Measurements from ENCODE around the gene PLA2R1.
"Not testable (repeated sequence)": the region's sequence is repeated elsewhere in the genome, so short reads cannot be mapped to it uniquely, and the experiment has no call there.

Gene PLA2R1

GRCh38 chr2:159982270-159982669 is 80.1 kb downstream of the PLA2R1 start:
- DNase-seq (ENCODE audit: low spot score), result peak; percentile 82

GRCh38 chr2:159976527-159977160 is 85.8 kb downstream of the PLA2R1 start:
- no peak for DNase-seq (ENCODE audit: low spot score)

- DNase-seq (ENCODE audit: low spot score), result no peak
Observed at GRCh38 chr2:159973325-159973724, 89.1 kb downstream of the PLA2R1 start.

- DNase-seq (ENCODE audit: low spot score), result no peak
Observed at GRCh38 chr2:159971365-159972152, 90.9 kb downstream of the PLA2R1 start.

- not testable (repeated sequence) for DNase-seq (ENCODE audit: low spot score)
Observed at GRCh38 chr2:159970548-159970947, 91.9 kb downstream of the PLA2R1 start.

- DNase-seq (ENCODE audit: low spot score), result peak; percentile 60
Observed at GRCh38 chr2:159968279-159968900, 94.0 kb downstream of the PLA2R1 start.

- DNase-seq (ENCODE audit: low spot score), result no peak
Observed at GRCh38 chr2:159963700-159964099, 98.7 kb downstream of the PLA2R1 start.

- not testable (repeated sequence) for DNase-seq (ENCODE audit: low spot score)
Observed at GRCh38 chr2:159962513-159962912, 99.9 kb downstream of the PLA2R1 start.

- DNase-seq (ENCODE audit: low spot score), result no peak
Observed at GRCh38 chr2:159961451-159961850, 101.0 kb downstream of the PLA2R1 start.

GRCh38 chr2:159961037-159961436 is 101.4 kb downstream of the PLA2R1 start:
- no peak for DNase-seq (ENCODE audit: low spot score)

GRCh38 chr2:159960414-159960813 is 102.0 kb downstream of the PLA2R1 start:
- peak; percentile 75 for DNase-seq (ENCODE audit: low spot score)

- DNase-seq (ENCODE audit: low spot score), result no peak
Observed at GRCh38 chr2:159959136-159959535, 103.3 kb downstream of the PLA2R1 start.

- DNase-seq (ENCODE audit: low spot score), result no peak
Observed at GRCh38 chr2:159953136-159953823, 109.1 kb downstream of the PLA2R1 start.

- DNase-seq (ENCODE audit: low spot score), result peak; percentile 42
Observed at GRCh38 chr2:159946326-159946999, 116.0 kb downstream of the PLA2R1 start.

- DNase-seq (ENCODE audit: low spot score), result no peak
Observed at GRCh38 chr2:159944874-159945273, 117.5 kb downstream of the PLA2R1 start.

GRCh38 chr2:159942146-159942545 is 120.3 kb downstream of the PLA2R1 start:
- no peak for DNase-seq (ENCODE audit: low spot score)

- no peak for DNase-seq (ENCODE audit: low spot score)
Observed at GRCh38 chr2:159941729-159942128, 120.7 kb downstream of the PLA2R1 start.

- peak; percentile 40 for DNase-seq (ENCODE audit: low spot score)
Observed at GRCh38 chr2:159939946-159940345, 122.5 kb downstream of the PLA2R1 start.

- no peak for DNase-seq (ENCODE audit: low spot score)
Observed at GRCh38 chr2:159938395-159938794, 124.0 kb downstream of the PLA2R1 start.

- no peak for DNase-seq (ENCODE audit: low spot score)
Observed at GRCh38 chr2:159936471-159936870, 125.9 kb downstream of the PLA2R1 start.

GRCh38 chr2:159933727-159934049 is 128.7 kb downstream of the PLA2R1 start:
- DNase-seq (ENCODE audit: low spot score), result no peak

Measured in AG08395 (cell line).